ENCODE results near the gene CWC15. TPM values are rescaled to one million over a fixed set of nuclear protein-coding genes. Genes with fewer than 3 reads are reported as not detected.
"Not testable (repeated sequence)": the region's sequence is repeated elsewhere in the genome, so short reads cannot be mapped to it uniquely, and the experiment has no call there.

The CWC15 gene
- total and polyA plus RNA-seq, 8 donors = 21.2 to 53.5 (median 28.2) TPM

DNA sequence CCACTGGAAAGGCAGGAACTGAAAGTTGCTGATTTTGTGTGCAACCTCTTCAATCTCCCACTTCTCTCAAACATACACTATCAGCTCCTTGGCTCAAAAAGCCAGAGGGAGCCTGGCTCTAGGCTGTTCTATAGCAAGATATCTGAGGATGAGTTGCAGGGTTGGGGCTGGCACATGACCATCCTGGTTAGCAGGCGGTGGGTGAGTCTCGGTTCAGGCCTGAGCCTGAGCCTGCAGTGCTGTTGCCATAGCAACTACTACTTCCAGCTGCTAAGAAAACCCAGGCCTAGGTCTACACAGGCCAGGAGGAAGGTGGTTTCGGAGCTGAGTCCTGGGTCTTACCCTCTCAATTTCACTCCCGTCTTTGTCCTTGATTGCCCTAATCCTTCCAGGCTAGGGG, 39.0 kb downstream of the CWC15 start:
- Histone ChIP-seq H3K9me3 (no peaks in the 10 kb centered on the region), H3K36me3 (no peaks in the 10 kb centered on the region), H3K4me3 (no peak overlapping the region), H3K27ac (no peak overlapping the region), H3K27me3 (no peaks in the 10 kb centered on the region), H3K4me1 (no peaks in the 10 kb centered on the region)
- FAIRE-seq (no peak), DNase-seq (no peak), ATAC-seq (no peak)
- intact Hi-C loops (cut with DNase I) = no loop called here
- TF ChIP-seq CTCF (IDR thresholded peaks at IDR 0.05) = no peak
- WGBS, 2 donors = 75 to 85% methylated on average over 4 of the region's 4 CpGs

DNA sequence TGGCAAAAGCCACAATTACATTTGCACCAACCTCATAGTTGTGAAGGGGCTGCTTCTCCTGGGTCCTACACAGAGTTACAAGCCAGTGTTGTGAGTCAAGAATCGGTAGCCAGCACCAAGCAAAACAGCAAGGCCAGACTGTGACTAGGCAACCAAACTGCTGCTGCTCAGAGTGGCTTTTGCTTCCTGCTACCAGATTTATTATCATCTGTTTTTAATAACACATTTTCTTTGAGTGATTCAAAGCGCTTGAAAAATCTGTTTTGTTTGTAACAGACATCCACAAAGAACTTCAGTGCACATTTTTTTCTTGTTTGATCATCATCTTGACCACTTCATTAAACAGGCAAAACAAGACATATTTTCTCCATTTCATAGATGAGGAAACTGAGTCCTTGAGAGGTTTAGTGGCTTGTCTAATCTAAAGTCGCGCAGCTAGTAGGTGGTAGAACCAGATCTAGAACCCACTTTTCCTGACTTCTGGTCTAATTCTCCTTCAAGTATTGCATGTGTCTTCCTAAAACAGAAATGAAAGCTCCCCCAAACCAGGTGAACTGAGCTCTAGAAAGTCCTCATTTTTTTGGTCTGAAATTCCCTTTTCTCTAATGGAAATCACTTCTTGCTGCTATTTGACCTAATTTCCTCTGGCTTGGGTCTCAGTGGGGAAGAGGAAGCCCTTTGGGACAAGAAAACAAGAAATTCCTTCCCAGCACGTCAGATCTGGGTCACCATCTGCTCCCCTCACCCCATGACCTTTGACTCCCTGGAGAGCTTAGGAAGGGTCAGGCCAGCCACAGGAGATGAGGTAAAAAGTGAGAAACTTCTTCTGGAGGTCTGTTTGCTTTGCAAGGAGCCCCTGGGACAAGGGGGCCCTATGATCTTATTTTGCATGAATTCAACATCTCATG, 39.9 kb downstream of the CWC15 start:
- Histone ChIP-seq H3K4me1 (no peaks in the 10 kb centered on the region), H3K36me3 (no peaks in the 10 kb centered on the region), H3K4me3 (no peak overlapping the region), H3K27ac (no peak overlapping the region), H3K9me3 (no peaks in the 10 kb centered on the region), H3K27me3 (no peaks in the 10 kb centered on the region)
- FAIRE-seq = no peak
- peak in 1 of 6 donors; percentile 15 for DNase-seq
- TF ChIP-seq CTCF (IDR thresholded peaks at IDR 0.05) = no peak
- intact Hi-C loops (cut with DNase I) = no loop called here
- ATAC-seq = peak in 3 of 4 donors; percentile 61 to 66 (median 63)
- WGBS, 2 donors = 56 to 77% methylated on average over 5 of the region's 5 CpGs

GRCh38 chr11:94932503-94932902, 40.9 kb downstream of the CWC15 start:
- no peak for TF ChIP-seq CTCF (IDR thresholded peaks at IDR 0.05)
- WGBS, 2 donors = 95 to 98% methylated on average over 5 of the region's 5 CpGs
- FAIRE-seq (no peak), DNase-seq (no peak), ATAC-seq (no peak)
- no peaks in the 10 kb centered on the region for H3K36me3 ChIP-seq
- no peaks in the 10 kb centered on the region for H3K9me3 ChIP-seq
- no peaks in the 10 kb centered on the region for H3K27me3 ChIP-seq
- no peak overlapping the region for H3K4me3 ChIP-seq
- no peaks in the 10 kb centered on the region for H3K4me1 ChIP-seq
- intact Hi-C loops (cut with DNase I) = no loop called here
- H3K27ac ChIP-seq = no peak overlapping the region

DNA sequence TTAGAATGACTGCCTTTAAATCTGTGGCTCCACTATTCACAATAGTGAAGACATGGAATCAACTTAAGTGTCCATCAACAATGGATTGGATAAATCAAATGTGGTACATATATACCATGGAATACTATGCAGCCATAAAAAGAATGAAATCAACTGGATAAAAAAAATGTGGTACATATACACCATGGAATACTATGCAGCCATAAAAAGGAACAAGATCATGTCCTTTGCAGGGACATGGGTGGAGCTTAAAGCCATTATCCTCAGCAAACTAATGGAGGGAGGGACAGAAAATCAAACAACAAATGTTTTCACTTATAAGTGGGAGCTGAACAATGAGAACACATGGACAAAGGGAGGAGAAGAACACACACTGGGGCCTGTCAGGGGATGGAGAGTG, 41.3 kb downstream of the CWC15 start:
- DNase-seq; H3K4me3 ChIP-seq; ATAC-seq; H3K4me1 ChIP-seq; intact Hi-C loops (cut with DNase I); H3K9me3 ChIP-seq; FAIRE-seq; H3K36me3 ChIP-seq; H3K27ac ChIP-seq; H3K27me3 ChIP-seq: not testable (repeated sequence)

DNA sequence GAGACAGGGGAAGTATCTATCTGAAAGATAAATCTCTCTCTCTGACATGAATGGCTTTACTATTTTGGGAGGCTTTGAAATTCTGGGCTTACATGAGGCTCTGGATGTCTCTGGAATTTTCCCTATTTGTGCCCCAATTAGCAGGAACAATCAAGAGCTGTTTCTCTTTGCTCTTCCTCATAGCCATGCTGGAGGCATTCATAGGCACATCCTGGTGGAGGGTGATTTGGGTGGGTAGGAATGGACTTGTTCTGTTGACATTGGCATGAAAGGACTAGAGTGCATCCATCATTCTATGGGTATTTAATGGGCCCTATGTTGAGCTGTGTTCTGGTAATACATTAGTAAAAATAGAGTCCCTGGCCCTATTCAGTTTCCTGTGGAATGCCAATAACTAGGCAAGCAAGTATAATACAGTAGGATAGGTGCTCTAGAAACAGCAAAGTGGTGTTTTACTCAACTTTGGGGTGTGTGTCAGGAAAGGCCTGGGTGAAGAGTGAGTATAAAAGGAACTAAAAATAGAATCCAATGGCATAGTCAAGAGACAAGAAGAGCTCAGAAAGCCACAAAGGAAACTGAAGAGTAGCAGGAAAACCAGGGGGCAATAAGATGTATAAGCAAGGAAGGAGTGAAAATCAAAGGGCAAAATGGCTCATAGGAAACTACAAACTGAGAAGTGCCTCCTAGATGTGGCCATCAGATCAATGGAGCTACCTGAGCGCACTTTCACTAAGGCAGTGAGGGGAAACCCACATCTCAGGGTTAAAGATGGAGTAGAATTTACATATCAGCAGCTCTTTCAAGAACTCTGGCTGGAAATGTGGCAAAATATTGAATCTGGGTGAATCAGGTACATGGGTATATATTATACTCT, 45.0 kb downstream of the CWC15 start:
- intact Hi-C loops (cut with DNase I) = no loop called here
- H3K9me3 ChIP-seq = no peaks in the 10 kb centered on the region
- DNase-seq (no peak), FAIRE-seq (no peak), ATAC-seq (no peak)
- no peak overlapping the region for H3K27ac ChIP-seq
- no peak overlapping the region for H3K4me3 ChIP-seq
- WGBS, 2 donors = 85 to 88% methylated on average over 1 of the region's 1 CpG
- H3K36me3 ChIP-seq = no peaks in the 10 kb centered on the region
- no peak for TF ChIP-seq CTCF (IDR thresholded peaks at IDR 0.05)
- peaks cover 0 to 9% (median 0%) of the 10 kb centered on the region in 3 donors for H3K4me1 ChIP-seq
- no peaks in the 10 kb centered on the region for H3K27me3 ChIP-seq

All from pancreas (tissue), 10 donors.